Hepatocyte (in vitro differentiated cells): Measurements from ENCODE around the gene ADAMTSL1. TPM values are rescaled to one million over a fixed set of nuclear protein-coding genes. Genes with fewer than 3 reads are reported as not detected.
A peak's percentile ranks its signal among the peaks of the same experiment; 100 is the strongest.

Source experiments
- DNase-seq: peaks from one replicate; pipeline ENCODE4 v3.0.0-alpha.2; 2016; ENCODE audit warnings: low spot score
- H2AFZ ChIP-seq: fragments of 200-600 bp; sonication (generic); 2 replicates; pipeline ENCODE4 v1.6.0; 2016; ENCODE audit warnings: antibody characterized with exemption, mild to moderate bottlenecking
- H3K27ac ChIP-seq: fragments of 200-600 bp; sonication (generic); 2 replicates; pipeline ENCODE4 v1.5.1; 2016; ENCODE audit warnings: mild to moderate bottlenecking
- H3K27me3 ChIP-seq: fragments of 200-600 bp; sonication (generic); 2 replicates; pipeline ENCODE4 v1.6.1; 2016
- H3K36me3 ChIP-seq: fragments of 200-600 bp; sonication (generic); replicated peaks from 2 replicates; pipeline ENCODE4 v1.5.1; 2016; ENCODE audit warnings: low read depth; ENCODE audit not compliant: insufficient read depth
- H3K4me1 ChIP-seq: fragments of 200-600 bp; sonication (generic); 2 replicates; pipeline ENCODE4 v1.5.1; 2016; ENCODE audit warnings: mild to moderate bottlenecking, moderate library complexity; ENCODE audit not compliant: insufficient read depth
- H3K4me2 ChIP-seq: fragments of 200-600 bp; sonication (generic); 2 replicates; pipeline ENCODE4 v1.6.0; 2016
- H3K4me3 ChIP-seq: fragments of 200-600 bp; sonication (generic); 2 replicates; pipeline ENCODE4 v1.5.1; 2016; ENCODE audit warnings: mild to moderate bottlenecking
- H3K79me2 ChIP-seq: fragments of 200-600 bp; sonication (generic); 2 replicates; pipeline ENCODE4 v1.6.0; 2017; ENCODE audit warnings: mild to moderate bottlenecking
- H3K9me2 ChIP-seq: fragments of 200-600 bp; sonication (generic); replicated peaks from 2 replicates; pipeline ENCODE4 v1.6.0; 2017; ENCODE audit warnings: mild to moderate bottlenecking; ENCODE audit not compliant: insufficient read depth
- H3K9me3 ChIP-seq: fragments of 200-600 bp; sonication (generic); 2 replicates; pipeline ENCODE4 v1.5.1; 2016; ENCODE audit warnings: low read depth, mild to moderate bottlenecking
- H4K20me1 ChIP-seq: fragments of 200-600 bp; sonication (generic); 2 replicates; pipeline ENCODE4 v1.6.0; 2016; ENCODE audit warnings: mild to moderate bottlenecking; ENCODE audit not compliant: insufficient read depth, poor library complexity, severe bottlenecking
- CTCF ChIP-seq: fragments of 200-600 bp; sonication (generic); IDR thresholded peaks from 2 replicates; pipeline ENCODE4 v1.5.1; 2016; ENCODE audit warnings: antibody characterized with exemption, mild to moderate bottlenecking; ENCODE audit not compliant: poor library complexity
- EZH2 ChIP-seq: fragments of 200-600 bp; sonication (generic); IDR thresholded peaks from 2 replicates; pipeline ENCODE4 v1.6.1; 2016; ENCODE audit warnings: antibody characterized with exemption, mild to moderate bottlenecking, borderline replicate concordance
- EZH2phosphoT487 ChIP-seq: fragments of 200-600 bp; sonication (generic); IDR thresholded peaks from one replicate; pipeline ENCODE4 v1.6.1; 2018; ENCODE audit warnings: antibody characterized with exemption, mild to moderate bottlenecking, low read depth, moderate library complexity; ENCODE audit not compliant: unreplicated experiment, severe bottlenecking
- WGBS: methylation state at CpG from one replicate; pipeline ENCODE4 v1.1.6; 2016; ENCODE audit warnings: low lambda C conversion rate; ENCODE audit errors: missing lambda C conversion rate; 5-methylcytosine and 5-hydroxymethylcytosine counted together
- polyA plus RNA-seq: library from polyadenylated mRNA; unstranded; fragments of >200 nt; fragmentation: Nextera tagmentation; extraction: Ambion mirVana; gene quantifications from 2 replicates; pipeline ENCODE4 v1.2.1, GENCODE V29; 2016
- total RNA-seq: library from RNA; depleted of rRNA; stranded (reverse); fragments of >200 nt; gene quantifications from 2 replicates; pipeline ENCODE4 v1.2.3, GENCODE V29; 2014

The ADAMTSL1 gene
- total and polyA plus RNA-seq, 2 experiments from 2014 or later = 7.2 to 24.0 TPM

GRCh38 chr9:18673179-18673578 is 199.2 kb downstream of the ADAMTSL1 start:
- H3K9me3 ChIP-seq = no peaks in the 10 kb centered on the region
- H3K27ac ChIP-seq = no peak overlapping the region
- H3K4me2 ChIP-seq = peak overlapping the region; percentile 1
- no peak overlapping the region for H2AFZ ChIP-seq
- DNase-seq = no peak
- peaks cover under 1% of the 10 kb centered on the region for H3K4me1 ChIP-seq
- H3K79me2 ChIP-seq = no peaks in the 10 kb centered on the region
- H3K27me3 ChIP-seq = no peaks in the 10 kb centered on the region
- H3K4me3 ChIP-seq = no peak overlapping the region
- no peaks in the 10 kb centered on the region for H3K36me3 ChIP-seq
- no peaks in the 10 kb centered on the region for H4K20me1 ChIP-seq
- 71% methylated on average over 4 of the region's 4 CpGs for WGBS
- TF ChIP-seq EZH2phosphoT487 (no peak), EZH2 (no peak), CTCF (no peak)
- H3K9me2 ChIP-seq = no peaks in the 10 kb centered on the region

GRCh38 chr9:18675332-18675731 is 201.4 kb downstream of the ADAMTSL1 start:
- Histone ChIP-seq H3K9me2 (no peaks in the 10 kb centered on the region), H3K79me2 (no peaks in the 10 kb centered on the region), H3K4me1 (no peaks in the 10 kb centered on the region), H2AFZ (no peak overlapping the region), H3K4me2 (no peak overlapping the region), H3K4me3 (no peak overlapping the region), H4K20me1 (no peaks in the 10 kb centered on the region), H3K27ac (no peak overlapping the region), H3K27me3 (no peaks in the 10 kb centered on the region), H3K36me3 (no peaks in the 10 kb centered on the region), H3K9me3 (no peaks in the 10 kb centered on the region)
- no peak for DNase-seq
- 68% methylated on average over 1 of the region's 1 CpG for WGBS
- no peak for TF ChIP-seq EZH2
- TF ChIP-seq EZH2phosphoT487 = no peak
- TF ChIP-seq CTCF = no peak

GRCh38 chr9:18675973-18676372 is 202.0 kb downstream of the ADAMTSL1 start:
- H3K9me2 ChIP-seq = no peaks in the 10 kb centered on the region
- TF ChIP-seq CTCF (no peak), EZH2phosphoT487 (no peak), EZH2 (no peak)
- no peaks in the 10 kb centered on the region for H3K27me3 ChIP-seq
- no peaks in the 10 kb centered on the region for H3K4me1 ChIP-seq
- no peak for DNase-seq
- no peak overlapping the region for H3K4me2 ChIP-seq
- H3K9me3 ChIP-seq = no peaks in the 10 kb centered on the region
- H3K27ac ChIP-seq = no peak overlapping the region
- H3K79me2 ChIP-seq = no peaks in the 10 kb centered on the region
- H2AFZ ChIP-seq = no peak overlapping the region
- H3K36me3 ChIP-seq = no peaks in the 10 kb centered on the region
- no peaks in the 10 kb centered on the region for H4K20me1 ChIP-seq
- no peak overlapping the region for H3K4me3 ChIP-seq

- no peak overlapping the region for H3K4me3 ChIP-seq
- no peak for TF ChIP-seq CTCF
- no peak for TF ChIP-seq EZH2
- no peak for TF ChIP-seq EZH2phosphoT487
- DNase-seq = no peak
- no peaks in the 10 kb centered on the region for H3K9me2 ChIP-seq
- H3K27me3 ChIP-seq = no peaks in the 10 kb centered on the region
- 88% methylated on average over 2 of the region's 2 CpGs for WGBS
- H3K36me3 ChIP-seq = no peaks in the 10 kb centered on the region
- H2AFZ ChIP-seq = no peak overlapping the region
- no peak overlapping the region for H3K4me2 ChIP-seq
- no peaks in the 10 kb centered on the region for H3K79me2 ChIP-seq
- H3K27ac ChIP-seq = no peak overlapping the region
- H4K20me1 ChIP-seq = no peaks in the 10 kb centered on the region
- no peaks in the 10 kb centered on the region for H3K9me3 ChIP-seq
- no peaks in the 10 kb centered on the region for H3K4me1 ChIP-seq
These were observed 202.6 kb downstream of the ADAMTSL1 start for GRCh38 chr9:18676525-18676924.
